AG04449 (cell line): Measurements from ENCODE around the gene CAPZB.

Source experiments
- CTCF ChIA-PET: fragments of 350-600 bp; formaldehyde crosslinking; extraction: SDS; loops from one replicate; lab custom pipeline; 2021; ENCODE audit warnings: antibody characterized with exemption; lab: Yijun Ruan, JAX
- POLR2A ChIA-PET: fragments of 400-600, 350-600 bp; formaldehyde crosslinking; extraction: SDS; loops from one replicate; lab custom pipeline; 2020; ENCODE audit warnings: antibody characterized with exemption, inconsistent platforms; lab: Yijun Ruan, JAX
- DNase-seq: peaks from one replicate; pipeline ENCODE4 v3.0.0-alpha.2; 2010; ENCODE audit warnings: low read depth, low spot score
- H3K4me3 ChIP-seq: 2 replicates; pipeline ENCODE4 v1.5.1; 2011; ENCODE audit warnings: low read depth, mild to moderate bottlenecking, control low read depth, low read length
- CTCF ChIP-seq: IDR thresholded peaks from one replicate; pipeline ENCODE4 v1.5.1; 2011; ENCODE audit warnings: mild to moderate bottlenecking, moderate library complexity, low read length, control low read depth, inconsistent platforms; ENCODE audit not compliant: insufficient read depth; ENCODE audit errors: missing control alignments

CAPZB gene

GRCh38 chr1:19369396-19370090, 115.8 kb downstream of the CAPZB start:
- ChIA-PET CTCF (interaction anchor here (1.4 kb wide), 1 partner anchor 283 kb away, joined by 4 read pairs; no protein-coding TSS in a partner anchor), POLR2A (no interaction called here)
- no peak overlapping the region for H3K4me3 ChIP-seq
- no peak for DNase-seq
- no peak for TF ChIP-seq CTCF

- ChIA-PET POLR2A (no interaction called here), CTCF (interaction anchor here (1.4 kb wide), 1 partner anchor 284 kb away, joined by 4 read pairs; no protein-coding TSS in a partner anchor)
- DNase-seq = no peak
- no peak for TF ChIP-seq CTCF
- H3K4me3 ChIP-seq = no peak overlapping the region
Observed at GRCh38 chr1:19368964-19369363, 116.4 kb downstream of the CAPZB start.

- DNase-seq = no peak
- POLR2A ChIA-PET = no interaction called here
- no peak for TF ChIP-seq CTCF
- CTCF ChIA-PET = interaction anchor here (1.6 kb wide), 1 partner anchor 21 kb away, joined by 4 read pairs; no protein-coding TSS in a partner anchor
- no peak overlapping the region for H3K4me3 ChIP-seq
Observed at GRCh38 chr1:19368050-19368449, 117.3 kb downstream of the CAPZB start.

- DNase-seq = no peak
- TF ChIP-seq CTCF = no peak
- ChIA-PET CTCF (interaction anchor here (0.7 to 1.6 kb wide), 4 partner anchors 10 to 294 kb away, joined by 3 to 4 read pairs (median 4); no protein-coding TSS in a partner anchor), POLR2A (no interaction called here)
- H3K4me3 ChIP-seq = no peak overlapping the region
Observed at GRCh38 chr1:19367584-19368041, 117.7 kb downstream of the CAPZB start.

- ChIA-PET POLR2A (no interaction called here), CTCF (interaction anchor here (0.7 to 1.6 kb wide), 4 partner anchors 9 to 295 kb away, joined by 3 to 4 read pairs (median 4); no protein-coding TSS in a partner anchor)
- TF ChIP-seq CTCF = no peak
- H3K4me3 ChIP-seq = no peak overlapping the region
- no peak for DNase-seq
Observed at GRCh38 chr1:19366599-19367536, 118.5 kb downstream of the CAPZB start.
